Lower leg skin (tissue), 3 donors: ENCODE data around the gene HDAC4.

Source experiments
- CTCF ChIP-seq, 3 donors: fragments of 450-650 bp; IDR thresholded peaks; one replicate each; pipeline ENCODE4 v1.5.1; 2016; ENCODE audit warnings: antibody characterized with exemption in 3 of 3, mild to moderate bottlenecking in 3 of 3, moderate library complexity in 2 of 3
- POLR2A ChIP-seq, 2 donors: fragments of 450-650 bp; IDR thresholded peaks; one replicate each; pipeline ENCODE4 v1.6.1; 2016 to 2017; ENCODE audit warnings: antibody characterized with exemption in 2 of 2, mild to moderate bottlenecking in 1 of 2, moderate library complexity in 1 of 2

DNA sequence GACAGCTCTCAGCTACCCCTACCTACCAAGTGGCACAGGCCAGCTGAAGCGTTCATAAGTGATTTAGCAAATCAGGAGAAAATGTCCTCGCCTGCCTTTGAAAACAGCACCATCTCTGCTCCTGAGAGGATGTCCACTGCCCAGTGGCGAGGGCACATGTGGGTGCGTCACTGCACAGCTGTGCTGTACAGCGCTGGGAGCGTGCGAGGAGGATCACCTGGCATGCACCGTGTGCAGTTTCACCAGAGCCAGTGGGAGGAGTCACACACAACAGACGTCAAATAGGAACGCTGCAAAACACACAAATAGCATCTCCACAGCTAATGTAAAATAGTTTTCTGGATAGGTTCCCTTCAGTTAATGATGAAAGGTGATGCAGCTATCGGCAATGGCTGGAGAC is 154.1 kb downstream of the HDAC4 start:
- TF ChIP-seq CTCF (IDR thresholded peaks at IDR 0.05): no peak
- TF ChIP-seq POLR2A (IDR thresholded peaks at IDR 0.05): no peak
